NCI-H2081 (cell line): Measurements from ENCODE around the gene SLC25A25.
"Not testable (repeated sequence)": the region's sequence is repeated elsewhere in the genome, so short reads cannot be mapped to it uniquely, and the experiment has no call there.

Experiments
- DNase-seq, 2 experiments: peaks; one replicate each; lab custom pipeline; 2025; lab: John Stamatoyannopoulos, UW

Gene SLC25A25

DNA sequence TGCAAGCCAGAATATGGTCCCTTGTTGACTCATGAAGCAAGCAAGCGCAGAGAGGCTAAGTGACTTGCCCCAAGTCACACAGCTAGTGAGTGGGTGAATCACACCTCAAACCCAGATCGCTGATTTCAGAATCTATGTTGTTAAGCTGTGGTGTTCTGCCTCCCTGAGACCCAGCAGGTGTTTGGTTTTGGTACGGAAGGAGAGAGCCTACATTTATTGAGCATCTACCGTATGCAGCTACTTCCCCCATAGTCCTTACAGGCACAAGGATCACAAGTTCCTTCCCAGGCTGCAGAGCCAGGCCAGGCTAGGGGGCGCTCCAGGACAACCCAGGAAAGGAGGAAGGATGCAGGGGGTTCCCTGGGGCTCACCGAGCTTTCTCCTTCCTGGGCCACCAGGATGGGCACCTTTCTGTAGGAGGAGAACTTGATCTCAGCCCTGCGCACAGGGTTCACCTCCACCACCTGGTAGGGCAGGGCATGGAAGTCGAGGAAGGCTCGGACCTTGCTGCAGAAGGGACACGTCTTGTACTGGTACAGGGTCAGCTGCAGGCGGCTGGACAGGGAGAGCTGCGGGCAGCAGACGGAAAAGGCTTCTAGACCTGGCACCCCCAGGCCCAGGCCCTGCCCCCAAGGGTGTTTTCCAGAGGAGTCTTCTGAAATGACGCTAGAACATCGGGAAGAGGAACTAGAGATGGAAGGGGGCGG lies 57.0 kb downstream of the SLC25A25 start:
- DNase-seq: peak; percentile 20 to 52

DNA sequence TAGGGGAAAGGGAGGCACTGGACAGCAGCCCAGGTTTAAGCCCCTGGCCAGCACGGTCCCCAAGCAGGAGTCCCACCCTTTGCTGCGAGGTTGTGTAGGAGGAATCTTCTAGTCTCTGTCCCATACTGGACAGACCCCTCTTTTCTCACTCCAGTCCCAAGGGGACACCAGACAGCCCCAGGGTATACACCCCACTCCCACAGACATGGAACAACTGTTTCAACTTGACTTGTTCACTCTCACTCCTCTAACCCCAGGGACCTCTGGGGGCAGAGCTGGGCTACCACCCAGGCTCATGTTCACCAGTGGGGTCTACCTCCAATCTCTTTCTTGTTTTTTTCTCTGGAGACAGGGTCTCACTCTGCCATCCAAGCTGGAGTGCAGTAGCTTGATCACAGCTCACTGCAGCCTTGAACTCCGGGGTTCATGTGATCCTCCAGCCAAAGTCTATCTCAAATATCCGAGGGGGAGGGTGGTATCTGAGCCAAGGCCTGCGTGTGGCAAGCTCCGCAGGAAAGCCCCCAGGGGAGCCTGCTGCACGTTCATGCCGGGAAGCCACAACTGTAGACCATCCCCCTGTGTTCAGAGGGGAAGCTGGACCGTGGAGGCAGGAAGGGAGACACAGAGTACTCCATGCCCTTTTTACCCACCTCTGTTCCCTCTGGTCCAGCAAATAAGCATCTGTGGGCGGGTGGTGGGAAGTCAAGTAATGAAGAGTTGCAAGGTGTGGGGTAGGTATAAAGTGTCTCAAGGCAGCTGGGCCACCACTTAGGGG lies 57.7 kb downstream of the SLC25A25 start:
- DNase-seq: no peak

DNA sequence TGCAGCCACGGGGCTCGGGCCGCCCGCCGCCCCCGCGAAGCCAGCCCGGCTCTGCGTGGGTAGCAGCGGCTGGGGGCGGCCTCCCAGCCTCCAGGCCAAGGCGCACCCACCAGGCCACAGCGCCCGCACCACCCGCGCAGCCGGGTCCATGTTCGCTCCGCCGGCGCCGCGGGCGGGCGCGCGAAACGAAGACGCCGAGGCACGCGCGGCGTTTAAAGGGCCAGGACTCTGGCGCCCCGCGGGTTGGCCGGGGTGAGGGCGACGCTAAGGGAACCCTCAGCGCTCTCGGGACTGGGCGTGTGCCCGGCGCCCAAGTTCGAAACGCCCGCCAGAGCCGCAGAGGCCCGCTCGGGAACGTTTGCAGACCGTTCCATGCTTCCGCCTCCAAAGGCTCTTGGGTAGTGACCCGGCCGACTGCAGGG lies 59.5 kb downstream of the SLC25A25 start, which contains the start of gene PTGES2:
Gene PTGES2, minus strand, starts transcription at position 162 of the 422 bp plus-strand sequence. Its CDS starts 12 bp downstream, at position 150.
- DNase-seq: peak; percentile 68 to 84

DNA sequence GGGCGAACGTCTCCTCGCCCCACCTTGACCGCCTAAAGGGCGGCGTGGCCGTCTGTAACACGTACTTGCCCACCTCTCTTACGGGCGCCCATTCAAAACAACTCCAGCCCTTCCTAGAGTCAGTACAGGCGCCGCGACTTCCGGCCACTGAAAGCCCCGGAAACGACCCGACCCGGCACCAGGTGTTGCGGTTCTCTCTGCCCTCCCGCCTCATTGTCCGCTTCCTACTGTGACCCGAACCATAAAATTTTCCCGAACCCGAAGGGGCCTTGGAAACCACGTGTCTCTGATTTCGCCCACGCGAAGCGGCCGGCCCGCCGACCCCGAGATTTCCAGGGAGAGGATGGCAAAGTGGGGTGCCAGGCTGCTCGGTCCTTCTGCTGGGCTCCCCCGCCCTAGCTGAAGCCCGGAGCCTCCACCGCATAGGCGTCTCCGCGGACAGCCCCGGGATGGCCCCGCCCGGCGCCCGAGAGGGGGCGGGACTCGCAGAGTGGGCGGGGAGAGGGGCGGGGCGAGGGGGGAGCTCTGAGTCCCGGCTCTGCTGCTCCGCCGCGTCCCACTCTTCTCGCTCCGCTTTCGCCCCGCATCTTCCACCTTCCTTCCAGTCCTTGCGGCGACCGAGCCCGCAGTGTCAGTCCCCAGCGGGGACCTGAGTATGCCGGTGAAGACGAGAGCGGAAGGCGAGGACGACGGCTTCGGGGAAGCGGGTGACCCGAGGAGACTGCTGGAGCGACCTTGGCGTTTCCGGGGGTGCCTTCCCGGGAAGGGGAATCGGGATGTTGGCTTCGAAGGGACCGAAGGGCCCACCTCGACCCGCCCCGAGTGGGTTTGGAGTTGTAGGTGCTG lies 60.2 kb downstream of the SLC25A25 start:
- peak; percentile 88 to 91 for DNase-seq

DNA sequence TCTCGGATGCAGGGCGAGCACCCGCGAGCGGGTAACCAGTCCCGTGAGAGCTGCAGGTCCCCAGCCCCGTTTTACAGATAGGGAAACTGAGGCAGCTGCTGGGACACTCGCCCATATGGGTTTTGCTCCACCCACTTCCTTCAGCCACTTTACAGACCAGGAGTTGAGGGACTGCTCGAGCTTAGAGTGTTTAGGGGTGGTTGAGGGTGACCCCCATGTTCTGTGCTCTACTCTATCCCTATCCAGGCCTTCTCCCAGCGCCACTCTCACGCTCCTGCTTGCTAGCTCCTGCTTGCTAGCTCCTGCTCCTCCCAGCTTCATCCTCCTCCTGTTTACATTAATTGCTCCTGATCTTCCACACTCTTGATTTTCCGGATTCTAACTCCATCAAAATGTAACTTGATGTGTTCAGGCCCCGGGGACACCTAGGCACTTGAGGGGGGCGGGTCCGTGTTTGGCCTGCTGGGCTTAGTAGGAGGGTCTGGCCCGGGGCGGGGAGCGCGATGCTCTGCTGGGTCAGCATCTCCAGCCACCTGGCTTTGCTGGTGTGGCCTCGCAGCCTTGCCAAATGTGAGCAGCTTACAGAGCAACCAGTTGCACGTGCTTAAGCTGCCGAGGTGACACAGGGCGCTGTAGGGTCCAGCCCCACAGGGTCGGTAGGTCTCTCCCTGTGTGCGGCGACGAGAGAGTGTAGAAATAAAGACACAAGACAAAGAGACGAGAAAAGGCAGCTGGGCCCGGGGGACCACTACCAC lies 61.0 kb downstream of the SLC25A25 start:
- DNase-seq: no peak

DNA sequence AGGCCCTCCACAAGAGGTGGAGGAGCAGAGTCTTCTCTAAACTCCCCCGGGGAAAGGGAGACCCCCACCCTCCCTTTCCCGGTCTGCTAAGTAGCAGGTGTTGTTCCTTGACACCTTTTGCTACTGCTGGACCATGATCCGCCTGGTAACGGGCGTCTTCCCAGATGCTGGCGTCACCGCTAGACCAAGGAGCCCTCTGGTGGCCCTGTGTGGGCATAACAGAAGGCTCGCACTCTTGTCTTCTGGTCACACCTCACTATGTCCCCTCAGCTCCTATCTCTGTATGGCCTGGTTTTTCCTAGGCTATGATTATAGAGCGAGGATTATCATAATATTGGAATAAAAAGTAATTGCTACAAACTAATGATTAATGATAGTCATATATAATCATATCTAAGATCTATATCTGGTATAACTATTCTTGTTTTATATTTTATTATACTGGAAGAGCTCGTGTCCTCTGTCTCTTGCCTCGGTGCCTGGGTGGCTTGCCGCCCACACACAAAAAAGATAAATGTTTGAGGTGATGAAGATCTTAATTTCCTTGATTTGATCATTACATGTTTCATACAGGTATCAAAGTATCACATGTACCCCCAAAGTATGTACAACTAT lies 62.1 kb downstream of the SLC25A25 start:
- not testable (repeated sequence) for DNase-seq

DNA sequence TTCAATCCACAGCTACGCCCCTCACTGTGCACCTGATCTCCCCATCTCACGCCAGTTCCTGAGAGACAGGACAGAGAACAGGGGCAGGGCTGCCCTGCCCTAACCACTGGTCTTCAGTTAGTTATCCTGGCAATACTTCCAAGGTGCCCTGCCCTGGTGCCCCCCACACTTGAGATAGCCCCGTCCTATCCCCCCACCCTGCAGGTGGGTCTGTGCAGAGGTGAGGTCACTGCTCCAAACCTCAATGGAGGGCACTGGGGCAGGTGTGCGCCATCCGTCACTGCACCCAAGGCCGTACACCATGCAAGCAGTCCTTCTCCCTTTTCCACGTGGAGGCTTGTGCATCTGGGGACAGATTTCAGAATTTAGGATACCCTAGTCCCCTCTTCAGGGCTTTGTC lies 62.6 kb downstream of the SLC25A25 start:
- not testable (repeated sequence) for DNase-seq

DNA sequence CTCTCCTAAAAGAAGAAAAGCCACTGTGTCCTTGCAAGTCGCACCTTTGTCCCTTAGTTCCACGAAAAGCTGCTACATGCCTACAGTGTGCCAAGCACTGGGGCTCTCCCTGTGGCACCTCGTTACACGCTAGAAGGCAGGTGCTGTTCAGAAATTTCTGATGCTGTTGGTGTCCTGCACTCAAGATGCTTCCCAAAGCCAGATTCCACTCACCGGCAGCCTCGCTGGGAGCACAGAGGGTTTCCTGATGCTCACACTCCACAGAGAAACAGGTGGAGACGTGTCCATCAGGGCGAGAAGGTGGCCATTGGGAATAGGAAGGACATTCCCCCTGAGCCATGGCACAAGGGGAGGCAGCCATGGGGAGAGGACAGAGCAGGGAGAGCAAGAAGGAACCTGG lies 63.3 kb downstream of the SLC25A25 start:
- DNase-seq: not testable (repeated sequence)

DNA sequence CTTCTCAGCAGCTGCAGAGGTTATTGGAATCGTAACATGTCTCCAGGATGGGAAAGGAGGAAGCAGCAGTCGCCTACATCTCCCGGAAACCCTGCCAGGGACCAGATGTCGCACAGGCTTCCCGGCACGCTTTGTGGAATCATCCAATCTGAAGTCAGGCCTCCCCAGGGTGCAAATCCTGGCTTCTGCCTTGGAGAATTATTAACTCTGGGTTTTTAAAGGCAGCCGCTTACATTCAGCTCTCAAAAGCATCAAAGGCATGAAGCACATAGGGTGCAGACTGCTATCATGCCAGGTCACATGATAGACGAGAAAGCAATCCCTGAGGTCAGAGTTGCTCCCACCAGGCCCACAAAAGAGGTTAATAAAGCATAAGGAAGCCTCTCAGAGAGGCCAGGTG lies 64.1 kb downstream of the SLC25A25 start:
- DNase-seq: peak in 1 of 2 experiments; percentile 24

DNA sequence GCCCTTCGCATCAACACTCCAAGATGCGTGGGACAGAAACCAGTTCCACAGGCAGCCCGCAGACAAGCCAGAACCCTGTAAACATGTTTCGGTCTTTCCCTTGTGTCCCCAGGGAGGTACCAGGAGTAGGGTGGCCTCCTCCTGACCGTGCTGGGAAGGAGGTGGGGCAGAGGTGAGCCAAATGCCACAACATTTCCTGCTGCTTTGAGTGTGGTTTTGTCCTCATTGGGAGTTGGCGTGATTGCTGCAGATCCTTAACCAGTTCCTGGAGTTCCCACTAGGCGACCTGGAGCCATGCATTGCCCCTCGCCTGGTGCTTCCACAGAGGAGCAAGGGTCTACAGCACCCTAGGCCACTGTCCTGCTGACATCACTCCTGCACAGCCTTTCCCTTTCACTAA lies 67.5 kb downstream of the SLC25A25 start:
- DNase-seq: not testable (repeated sequence)

DNA sequence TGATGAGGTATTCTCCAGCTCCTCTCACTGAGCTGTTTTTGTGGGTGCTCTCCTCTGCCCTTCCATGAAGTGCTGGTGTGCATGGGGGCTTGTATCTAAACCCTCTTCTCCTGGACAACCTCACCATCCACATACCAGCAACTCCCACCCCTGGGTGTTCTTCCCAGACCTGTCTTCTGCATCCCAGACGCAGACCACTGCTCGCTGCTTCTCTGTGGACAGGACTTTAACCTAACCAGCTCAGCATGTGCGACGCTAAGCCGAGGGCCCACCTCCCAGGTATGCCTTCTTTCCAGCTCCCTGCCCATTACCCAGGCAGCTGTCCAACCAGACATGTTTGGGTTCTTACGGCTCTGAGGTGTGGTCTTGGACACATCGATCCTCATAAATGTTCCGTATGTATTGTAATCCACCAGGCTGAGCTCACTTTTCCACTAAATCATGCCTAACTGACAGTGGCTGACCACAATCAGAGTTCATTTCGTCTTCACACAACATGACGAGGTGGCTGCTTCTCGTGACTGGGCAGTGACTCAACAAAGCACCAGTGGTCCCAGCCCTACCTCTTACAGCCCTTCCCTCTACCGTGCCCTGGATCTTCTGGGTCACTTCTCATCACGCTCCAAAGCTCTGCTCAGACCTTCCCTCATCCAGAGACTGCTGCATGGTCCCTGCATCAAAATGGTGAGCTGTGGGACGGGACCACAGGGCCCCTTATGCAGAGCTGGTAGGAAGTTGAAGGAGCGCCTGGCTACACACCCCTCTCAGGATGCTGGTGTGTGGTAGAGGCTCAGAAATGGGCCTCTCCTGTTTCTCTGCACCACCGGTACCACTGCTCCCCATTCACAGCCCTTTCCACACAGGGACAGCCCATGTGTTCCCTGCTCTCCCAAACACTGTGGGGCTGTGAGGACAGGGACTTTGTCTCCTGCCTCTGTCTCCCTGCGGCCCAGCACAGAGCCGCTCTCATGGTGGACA lies 69.1 kb downstream of the SLC25A25 start:
- DNase-seq: no peak

DNA sequence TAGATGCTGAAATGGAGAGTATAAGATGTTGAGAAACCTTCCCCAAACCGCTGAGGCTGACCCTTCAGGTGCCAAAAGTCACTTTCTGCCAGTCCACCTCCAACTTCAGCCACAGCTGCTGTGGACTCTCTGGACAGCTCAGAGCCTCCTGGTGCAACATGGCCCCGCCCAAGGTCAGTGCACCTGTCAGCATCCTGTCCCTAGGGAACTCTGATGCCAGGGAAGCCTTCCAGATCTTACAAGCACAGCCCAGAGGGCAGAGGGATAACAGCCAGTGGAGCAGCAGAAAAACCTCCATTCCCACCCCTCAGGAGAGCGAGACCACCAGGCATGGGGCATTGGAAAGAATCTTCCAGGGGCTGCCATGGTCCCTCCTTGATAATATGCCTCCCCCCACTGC lies 70.0 kb downstream of the SLC25A25 start:
- DNase-seq: no peak

DNA sequence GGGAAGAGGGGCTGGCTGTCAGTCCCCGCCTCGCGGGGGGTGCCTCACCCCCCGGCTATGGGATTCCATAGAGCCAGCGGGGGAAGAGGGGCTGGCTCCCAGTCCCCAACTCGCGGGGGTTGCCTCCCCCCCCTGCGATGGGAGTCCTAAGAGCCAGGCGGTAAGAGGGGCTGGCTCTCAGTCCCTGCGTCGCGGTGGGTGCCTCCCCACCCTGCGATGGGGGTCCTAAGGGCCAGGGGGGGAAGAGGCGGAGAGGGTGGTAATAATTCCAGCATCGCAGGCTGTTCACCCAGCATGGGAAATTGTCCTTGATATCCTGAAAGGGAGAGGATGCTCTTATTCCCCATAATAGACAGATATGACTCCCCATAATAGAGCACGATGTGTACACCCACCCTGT lies 71.6 kb downstream of the SLC25A25 start:
- DNase-seq: no peak

DNA sequence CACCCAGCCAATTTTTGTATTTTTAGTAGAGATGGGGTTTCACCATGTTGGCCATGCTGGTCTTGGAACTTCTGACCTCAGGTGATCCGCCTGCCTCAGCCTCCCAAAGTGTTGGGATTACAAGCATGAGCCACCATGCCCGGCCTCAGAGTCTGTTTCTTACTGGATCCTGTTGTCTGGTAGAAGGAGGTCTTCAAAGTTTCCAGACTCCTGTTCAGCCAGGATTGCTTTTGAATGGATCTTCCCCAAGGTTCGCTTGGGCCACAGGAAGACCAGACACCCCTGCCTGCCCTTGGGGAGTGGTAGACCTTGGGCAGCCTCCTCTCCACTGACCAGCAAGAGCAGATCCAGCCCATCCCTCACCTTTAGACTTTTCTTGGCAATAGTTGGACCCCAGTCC lies 73.6 kb downstream of the SLC25A25 start:
- no peak for DNase-seq

DNA sequence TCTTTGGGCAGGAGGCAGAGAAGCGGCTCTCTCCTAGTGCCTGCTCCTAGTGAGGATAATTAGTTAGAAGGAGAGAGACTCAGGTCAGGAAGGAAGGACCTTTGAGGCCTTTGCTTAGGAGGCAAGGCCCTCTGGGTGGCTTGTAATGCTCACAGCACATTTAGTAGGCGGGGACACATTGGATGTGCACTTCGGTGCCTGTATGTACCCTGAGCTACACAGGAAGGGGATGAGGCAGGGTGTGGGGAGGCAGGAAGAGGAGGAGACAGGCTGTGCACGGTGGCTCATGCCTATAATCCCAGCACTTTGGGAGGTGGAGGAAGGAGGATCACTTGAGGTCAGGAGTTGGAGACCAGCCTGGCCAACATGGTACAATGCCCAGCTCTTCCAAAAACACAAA lies 74.0 kb downstream of the SLC25A25 start:
- DNase-seq: no peak

DNA sequence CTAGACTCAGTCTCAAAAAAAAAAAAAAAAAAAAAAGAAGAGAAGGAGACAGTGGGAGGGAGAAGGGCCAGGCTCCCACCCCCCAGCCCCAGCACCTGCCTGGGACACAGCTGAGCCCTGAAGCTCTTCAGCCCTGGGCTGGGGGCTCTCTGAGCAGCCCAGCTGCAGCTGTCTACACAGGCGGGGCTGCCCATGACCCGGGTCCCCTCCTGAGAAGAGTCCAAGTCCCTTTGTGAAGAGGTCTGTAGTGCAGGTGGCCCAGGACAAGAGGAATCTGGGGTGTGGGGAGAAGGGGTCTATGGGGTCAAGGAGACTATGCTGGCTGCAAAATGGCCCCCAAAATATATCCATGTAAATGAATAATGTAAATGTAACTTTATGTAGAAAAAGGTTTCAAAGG lies 74.6 kb downstream of the SLC25A25 start:
- no peak for DNase-seq

DNA sequence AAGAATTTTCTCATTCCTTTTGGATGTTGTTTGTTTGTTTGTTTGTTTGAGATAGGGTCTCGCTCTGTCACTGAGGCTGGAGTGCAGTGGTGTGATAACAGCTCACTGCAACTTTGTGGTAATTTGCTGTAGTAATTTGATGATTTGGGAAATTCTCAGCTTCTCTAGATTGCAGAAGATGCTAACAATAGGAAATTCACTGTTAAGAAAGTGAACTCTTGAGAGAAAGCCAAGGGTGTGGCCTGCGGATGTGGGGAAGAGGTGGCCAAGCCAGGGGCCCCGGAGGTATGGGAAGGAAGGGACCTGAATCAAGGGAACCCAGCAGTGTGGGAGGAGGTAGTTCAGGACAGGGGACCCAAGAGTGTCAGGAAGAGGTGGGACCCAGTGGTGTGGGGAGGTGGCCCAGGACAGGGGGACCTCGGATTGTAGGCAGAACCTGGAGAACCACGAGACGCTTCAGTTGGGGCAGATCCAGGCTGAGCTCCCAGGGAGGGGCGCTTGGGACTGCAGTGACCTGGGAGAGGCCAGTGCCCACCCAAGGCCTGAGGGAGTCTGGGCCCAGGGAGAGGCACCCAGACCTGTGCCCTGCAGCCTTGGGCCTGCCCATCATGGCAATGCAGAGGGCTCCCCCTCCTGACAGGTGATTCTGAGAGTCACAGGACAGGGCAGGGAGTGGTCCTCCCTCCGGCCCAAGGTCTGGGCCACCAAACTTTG lies 75.7 kb downstream of the SLC25A25 start:
- no peak for DNase-seq

DNA sequence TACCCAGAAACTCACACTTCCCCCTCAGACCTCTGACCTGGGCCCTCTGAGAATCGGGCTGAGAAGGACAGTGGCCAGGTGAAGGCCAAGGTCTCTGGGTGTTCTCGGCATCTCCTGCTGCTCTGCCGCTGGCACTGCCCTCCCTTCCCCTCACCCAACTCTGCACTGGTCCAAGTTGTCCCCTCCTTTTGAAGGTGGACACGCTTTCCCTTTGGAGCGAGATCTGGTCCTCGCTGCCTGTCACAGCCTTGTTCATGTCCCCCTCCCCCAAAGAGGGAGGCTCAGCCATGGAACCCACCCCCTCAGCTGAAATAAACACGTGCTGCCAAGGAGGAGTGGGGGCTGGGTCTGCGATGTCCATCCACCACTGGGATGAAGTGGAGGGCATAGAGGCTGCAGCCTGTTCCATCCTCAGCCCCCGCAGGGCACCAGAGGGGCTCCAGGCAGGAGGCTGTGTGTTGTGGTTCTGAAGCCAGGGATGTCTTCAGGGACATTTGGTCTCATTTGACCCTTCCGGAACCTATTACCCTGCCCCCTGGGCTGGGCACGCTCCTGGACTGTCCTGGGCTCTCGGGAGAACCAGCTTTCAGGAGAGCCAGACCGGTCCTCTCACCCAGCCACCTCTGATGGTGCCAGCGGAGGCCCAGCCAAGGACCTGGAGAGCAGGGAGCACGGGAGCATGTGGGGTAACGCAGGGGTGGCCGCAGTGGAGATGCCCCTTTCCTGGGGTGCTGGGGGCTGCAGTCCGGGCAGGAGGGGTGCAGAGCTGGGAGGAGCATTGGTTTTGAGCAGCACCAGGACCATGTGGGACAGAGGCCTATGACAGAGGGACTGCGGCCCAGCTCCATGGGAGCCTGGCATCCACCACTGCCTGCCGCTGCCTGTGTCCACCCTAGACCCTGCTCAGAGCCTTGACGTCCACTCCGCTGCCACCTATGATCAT lies 76.5 kb downstream of the SLC25A25 start:
- DNase-seq: no peak
